ENCODE measurements around the gene TMSB15B.
"Not testable (repeated sequence)": the region's sequence is repeated elsewhere in the genome, so short reads cannot be mapped to it uniquely, and the experiment has no call there.

GRCh38 chrX:103962411-103963278, at the start of gene TMSB15B:
- TF ChIP-seq, protein P1, sequence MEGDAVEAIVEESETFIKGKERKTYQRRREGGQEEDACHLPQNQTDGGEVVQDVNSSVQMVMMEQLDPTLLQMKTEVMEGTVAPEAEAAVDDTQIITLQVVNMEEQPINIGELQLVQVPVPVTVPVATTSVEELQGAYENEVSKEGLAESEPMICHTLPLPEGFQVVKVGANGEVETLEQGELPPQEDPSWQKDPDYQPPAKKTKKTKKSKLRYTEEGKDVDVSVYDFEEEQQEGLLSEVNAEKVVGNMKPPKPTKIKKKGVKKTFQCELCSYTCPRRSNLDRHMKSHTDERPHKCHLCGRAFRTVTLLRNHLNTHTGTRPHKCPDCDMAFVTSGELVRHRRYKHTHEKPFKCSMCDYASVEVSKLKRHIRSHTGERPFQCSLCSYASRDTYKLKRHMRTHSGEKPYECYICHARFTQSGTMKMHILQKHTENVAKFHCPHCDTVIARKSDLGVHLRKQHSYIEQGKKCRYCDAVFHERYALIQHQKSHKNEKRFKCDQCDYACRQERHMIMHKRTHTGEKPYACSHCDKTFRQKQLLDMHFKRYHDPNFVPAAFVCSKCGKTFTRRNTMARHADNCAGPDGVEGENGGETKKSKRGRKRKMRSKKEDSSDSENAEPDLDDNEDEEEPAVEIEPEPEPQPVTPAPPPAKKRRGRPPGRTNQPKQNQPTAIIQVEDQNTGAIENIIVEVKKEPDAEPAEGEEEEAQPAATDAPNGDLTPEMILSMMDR (IDR thresholded peaks at IDR 0.05), result not testable (repeated sequence)
- TF ChIP-seq POLR2A, EP300, POLR2AphosphoS5 (IDR thresholded peaks at IDR 0.05): not testable (repeated sequence)
